Upper lobe of left lung (tissue), 4 donors: ENCODE measurements around the gene RINL.

Source experiments
- EP300 ChIP-seq, 4 donors: sonication (generic); formaldehyde crosslinking; IDR thresholded peaks; one replicate each; pipeline ENCODE4 v1.5.1; 2017; ENCODE audit warnings: antibody characterized with exemption in 4 of 4, control low read depth in 2 of 4
- POLR2A ChIP-seq, 4 donors: fragments of 450-650 bp; IDR thresholded peaks; one replicate each; pipeline ENCODE4 v1.5.1; 2016 to 2017; ENCODE audit warnings: antibody characterized with exemption in 4 of 4, mild to moderate bottlenecking in 2 of 4
- POLR2AphosphoS5 ChIP-seq, 2 donors: sonication (generic); formaldehyde crosslinking; IDR thresholded peaks; one replicate each; pipeline ENCODE4 v1.5.1; 2017; ENCODE audit warnings: antibody characterized with exemption in 2 of 2
- TF ChIP-seq, protein P1 (sequence below), 6 experiments: fragments of 450-650 bp in 4 of 6; fragments of 200-600 bp in 2 of 6; sonication (generic) in 2 of 6; IDR thresholded peaks; one replicate each; pipeline ENCODE4 v1.5.1; 2016 to 2019; ENCODE audit warnings: antibody characterized with exemption in 6 of 6

DNA sequence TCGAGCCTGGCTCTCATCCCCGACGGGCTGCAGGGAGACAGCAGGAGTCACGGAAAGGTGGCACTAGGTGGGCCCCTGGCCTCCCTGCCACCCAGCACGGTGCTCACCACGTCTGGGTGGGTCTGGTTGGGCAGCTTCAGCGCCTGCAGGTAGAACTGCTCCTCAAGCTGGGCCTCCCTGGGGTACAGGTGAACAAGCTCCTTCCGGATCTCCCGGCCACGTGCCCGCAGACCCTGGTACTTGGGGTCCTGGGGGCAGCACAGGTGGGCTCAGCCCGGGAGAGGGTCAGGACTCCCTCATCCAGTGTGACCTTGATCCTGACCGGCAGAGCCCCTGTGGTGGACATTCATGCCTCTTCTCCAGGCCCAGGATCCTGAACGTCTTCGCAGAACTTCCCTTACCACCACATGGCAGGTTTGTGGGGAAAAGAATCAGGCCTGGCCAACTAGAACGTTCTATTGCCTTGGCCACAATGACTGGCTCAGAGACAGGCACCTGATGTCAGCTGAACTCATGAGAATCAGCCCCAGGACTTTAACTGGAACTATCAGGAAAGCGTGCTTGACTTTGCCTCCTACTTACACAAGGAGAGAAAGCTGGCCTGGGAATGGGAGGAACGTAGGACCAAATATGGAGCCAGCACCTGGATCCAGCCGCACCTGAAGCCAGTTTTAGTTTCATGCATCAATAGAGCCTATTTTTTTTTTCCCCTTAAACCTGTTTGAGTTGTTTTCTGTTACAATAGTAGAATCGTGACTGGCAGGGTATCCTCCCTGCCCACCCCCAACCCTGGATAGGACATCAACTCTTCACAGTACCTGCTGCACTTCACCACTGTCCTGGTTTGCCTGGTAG, 43.6 kb upstream of the RINL start:
- TF ChIP-seq, protein P1, sequence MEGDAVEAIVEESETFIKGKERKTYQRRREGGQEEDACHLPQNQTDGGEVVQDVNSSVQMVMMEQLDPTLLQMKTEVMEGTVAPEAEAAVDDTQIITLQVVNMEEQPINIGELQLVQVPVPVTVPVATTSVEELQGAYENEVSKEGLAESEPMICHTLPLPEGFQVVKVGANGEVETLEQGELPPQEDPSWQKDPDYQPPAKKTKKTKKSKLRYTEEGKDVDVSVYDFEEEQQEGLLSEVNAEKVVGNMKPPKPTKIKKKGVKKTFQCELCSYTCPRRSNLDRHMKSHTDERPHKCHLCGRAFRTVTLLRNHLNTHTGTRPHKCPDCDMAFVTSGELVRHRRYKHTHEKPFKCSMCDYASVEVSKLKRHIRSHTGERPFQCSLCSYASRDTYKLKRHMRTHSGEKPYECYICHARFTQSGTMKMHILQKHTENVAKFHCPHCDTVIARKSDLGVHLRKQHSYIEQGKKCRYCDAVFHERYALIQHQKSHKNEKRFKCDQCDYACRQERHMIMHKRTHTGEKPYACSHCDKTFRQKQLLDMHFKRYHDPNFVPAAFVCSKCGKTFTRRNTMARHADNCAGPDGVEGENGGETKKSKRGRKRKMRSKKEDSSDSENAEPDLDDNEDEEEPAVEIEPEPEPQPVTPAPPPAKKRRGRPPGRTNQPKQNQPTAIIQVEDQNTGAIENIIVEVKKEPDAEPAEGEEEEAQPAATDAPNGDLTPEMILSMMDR (IDR thresholded peaks at IDR 0.05), result no peak
- TF ChIP-seq POLR2A (IDR thresholded peaks at IDR 0.05) (no peak), POLR2AphosphoS5 (IDR thresholded peaks at IDR 0.05) (no peak), EP300 (IDR thresholded peaks at IDR 0.05) (no peak)
